ENCODE data around the gene KRT74.
"Not testable (repeated sequence)": the region's sequence is repeated elsewhere in the genome, so short reads cannot be mapped to it uniquely, and the experiment has no call there.

The KRT74 gene

DNA sequence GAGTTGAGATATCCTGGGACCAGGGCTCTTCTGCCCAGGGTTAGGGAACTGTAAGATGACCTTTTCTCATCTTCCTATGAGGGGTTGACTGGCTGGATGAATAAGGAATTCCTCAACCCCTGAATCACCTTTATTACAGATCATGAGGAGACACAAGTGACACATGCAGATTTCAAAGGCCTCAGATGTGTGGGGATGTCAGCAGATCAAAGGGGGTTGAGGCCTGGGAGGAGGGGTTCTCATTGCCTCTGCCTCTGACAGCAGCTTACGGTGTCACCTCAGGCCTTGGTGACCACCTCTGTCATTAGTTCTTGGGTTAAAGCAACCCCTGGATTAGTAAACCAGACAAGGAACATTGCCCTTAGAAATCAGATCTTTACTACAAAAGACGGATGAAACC, 29.7 kb upstream of the KRT74 start:
- no peak for DNase-seq (ENCODE audit: low read depth in 2 of 2, low spot score in 1 of 2)

DNA sequence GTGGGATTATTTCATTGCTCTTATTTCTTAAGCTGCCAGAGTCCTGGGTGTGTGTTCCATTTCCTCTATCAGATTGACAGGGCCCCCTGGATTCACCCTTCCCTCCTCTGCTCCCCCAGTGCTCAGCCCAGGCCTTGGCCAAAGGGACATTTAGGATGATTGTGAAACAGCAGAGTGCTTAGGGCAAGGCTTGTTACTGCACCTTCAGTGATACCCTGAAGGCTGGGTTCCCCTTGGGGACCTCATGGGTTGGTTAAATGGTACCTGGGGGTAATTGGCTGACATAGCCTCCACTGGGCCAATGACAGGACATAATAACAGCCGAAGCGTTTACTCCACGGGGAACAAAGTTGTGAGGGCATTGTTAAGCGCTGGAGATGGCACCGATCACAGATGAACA, 28.9 kb upstream of the KRT74 start:
- DNase-seq (ENCODE audit: low read depth in 2 of 2, low spot score in 1 of 2): no peak

DNA sequence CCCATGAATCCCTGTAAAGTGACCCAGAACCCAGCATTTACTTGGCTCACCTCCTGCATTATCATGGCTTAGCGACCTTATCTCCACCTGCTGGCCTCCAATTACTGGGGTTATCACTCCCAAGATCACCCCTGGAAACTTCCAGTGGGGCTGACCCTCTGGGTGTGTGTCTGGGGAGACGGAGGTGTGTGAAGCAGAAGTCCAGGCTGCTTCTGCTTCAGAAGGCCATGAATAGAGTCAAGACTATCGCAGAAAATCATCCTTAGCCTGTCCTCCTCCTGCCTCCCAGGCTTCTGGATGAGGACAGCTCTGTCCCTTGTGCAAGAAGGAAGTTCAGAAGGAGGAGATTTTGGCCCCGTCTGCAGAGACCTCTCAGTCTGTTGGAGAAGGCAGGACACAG, 28.0 kb upstream of the KRT74 start:
- no peak for DNase-seq (ENCODE audit: low read depth in 2 of 2, low spot score in 1 of 2)

DNA sequence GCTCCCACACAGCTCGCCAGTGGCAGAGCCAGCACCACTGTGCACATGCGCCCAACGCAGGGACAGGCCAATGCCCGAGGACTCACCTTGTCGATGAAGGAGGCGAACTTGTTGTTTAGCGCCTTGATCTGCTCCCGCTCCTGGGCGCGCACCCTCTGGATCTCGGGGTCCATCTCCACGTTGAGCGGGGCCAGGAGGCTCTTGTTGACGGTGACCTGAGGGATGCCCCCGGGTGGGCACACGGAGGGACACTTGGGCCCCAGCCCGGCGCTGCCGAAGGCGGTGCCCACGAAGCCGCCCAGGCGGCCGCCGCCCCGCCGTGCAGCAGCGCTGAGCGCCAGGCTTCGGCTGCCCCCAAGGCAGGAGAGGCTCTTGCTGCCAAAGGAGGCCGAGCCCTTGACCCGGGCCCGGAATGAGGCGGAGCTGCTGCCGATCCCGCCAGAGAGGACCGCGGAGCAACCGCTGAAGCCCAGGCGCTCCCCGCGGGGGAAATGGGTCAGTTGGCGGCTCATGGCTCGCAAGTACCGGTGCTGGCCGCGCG, 27.4 kb upstream of the KRT74 start, which contains the start of gene KRT72:
TSS of gene KRT72 (minus strand) at position 523 of the 541 bp plus-strand sequence. CDS start at position 512, 11 bp downstream.
- no peak for DNase-seq (ENCODE audit: low read depth in 2 of 2, low spot score in 1 of 2)

DNA sequence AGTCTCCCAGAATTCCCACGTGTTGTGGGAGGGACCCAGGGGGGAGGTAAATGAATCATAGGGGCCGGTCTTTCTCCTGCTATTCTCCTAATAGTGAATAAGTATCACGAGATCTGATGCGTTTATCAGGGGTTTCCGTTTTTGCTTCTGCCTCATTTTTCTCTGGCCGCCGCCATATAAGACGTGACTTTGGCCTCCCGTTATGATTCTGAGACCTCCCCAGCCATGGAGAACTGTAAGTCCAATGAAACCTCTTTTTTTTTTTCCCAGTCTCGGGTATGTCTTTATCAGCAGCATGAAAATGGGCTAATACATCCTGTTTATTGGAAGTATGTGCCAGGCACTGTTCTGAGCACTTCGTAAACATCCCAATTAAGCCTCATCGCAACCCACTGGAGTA, 26.8 kb upstream of the KRT74 start:
- DNase-seq (ENCODE audit: low read depth in 2 of 2, low spot score in 1 of 2): no peak

DNA sequence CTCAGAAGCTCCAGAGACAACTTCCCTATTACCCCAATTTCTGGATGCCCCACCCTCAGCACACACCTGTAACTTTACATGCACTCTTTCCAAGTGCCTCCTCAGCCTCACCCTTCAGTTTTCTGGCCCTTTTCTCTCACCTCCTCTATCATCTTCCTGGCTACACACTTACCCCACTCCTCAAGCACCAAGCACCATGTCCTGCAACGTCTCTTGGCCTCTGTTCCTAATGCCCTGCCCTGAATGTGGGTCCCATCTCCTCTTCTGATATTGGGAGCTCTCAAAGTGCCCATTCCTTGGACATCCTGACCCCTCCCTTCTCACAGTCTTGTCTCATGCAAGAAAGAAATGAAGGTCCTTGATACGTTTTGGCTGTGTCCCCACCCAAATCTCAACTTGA, 26.4 kb upstream of the KRT74 start:
- DNase-seq (ENCODE audit: low read depth in 2 of 2, low spot score in 1 of 2): no peak

DNA sequence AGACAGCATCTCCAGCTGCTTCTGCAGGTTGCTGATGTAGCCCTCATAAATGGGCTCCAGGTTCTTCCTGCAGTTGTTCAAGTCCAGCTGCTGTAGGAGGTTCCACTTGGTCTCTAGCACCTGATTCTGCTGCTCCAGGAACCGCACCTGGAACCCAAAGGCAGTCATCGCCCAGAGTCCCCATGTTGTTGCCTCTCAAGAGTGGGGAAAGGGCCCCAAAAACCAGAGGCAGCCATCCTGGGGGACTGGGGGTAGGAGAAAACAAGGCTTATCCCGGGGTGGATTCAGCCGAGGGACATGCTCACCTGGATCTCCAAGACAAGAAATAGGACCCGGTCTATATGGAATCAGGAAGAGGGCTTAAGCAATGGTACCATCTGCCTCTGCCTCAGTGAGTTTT, 25.3 kb upstream of the KRT74 start:
- no peak for DNase-seq (ENCODE audit: low read depth in 2 of 2, low spot score in 1 of 2)

DNA sequence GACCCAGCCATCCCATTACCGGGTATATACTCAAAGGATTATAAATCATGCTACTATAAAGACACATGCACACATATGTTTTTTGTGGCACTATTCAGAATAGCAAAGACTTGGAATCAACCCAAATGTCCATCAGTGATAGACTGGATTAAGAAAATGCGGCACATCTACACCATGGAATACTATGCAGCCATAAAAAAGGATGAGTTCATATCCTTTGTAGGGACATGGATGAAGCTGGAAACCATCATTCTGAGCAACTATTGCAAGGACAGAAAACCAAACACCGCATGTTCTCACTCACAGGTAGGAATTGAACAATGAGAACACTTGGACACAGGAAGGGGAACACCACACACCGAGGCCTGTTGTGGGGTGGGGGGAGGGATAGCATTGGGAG, 20.6 kb upstream of the KRT74 start:
- DNase-seq (ENCODE audit: low read depth in 2 of 2, low spot score in 1 of 2): not testable (repeated sequence)

DNA sequence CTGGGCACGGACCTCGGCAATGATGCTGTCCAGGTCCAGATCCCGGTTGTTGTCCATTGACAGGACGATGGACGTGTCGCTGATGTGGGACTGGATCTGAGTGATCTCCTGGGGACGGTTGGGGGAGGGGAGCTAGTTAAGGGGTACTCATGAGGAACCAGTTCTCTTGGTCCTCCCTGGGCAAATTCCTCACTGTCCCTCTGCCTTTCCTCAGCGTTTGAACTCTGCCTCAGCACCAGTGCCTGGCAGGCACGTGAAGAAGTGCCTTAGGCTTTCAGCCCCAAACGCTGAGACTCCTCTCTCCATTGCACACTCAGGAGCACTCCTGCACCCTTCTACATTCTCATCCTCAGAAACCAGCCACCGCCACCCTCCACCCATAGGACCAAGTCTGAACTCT, 17.9 kb upstream of the KRT74 start:
- no peak for DNase-seq (ENCODE audit: low read depth in 2 of 2, low spot score in 1 of 2)

DNA sequence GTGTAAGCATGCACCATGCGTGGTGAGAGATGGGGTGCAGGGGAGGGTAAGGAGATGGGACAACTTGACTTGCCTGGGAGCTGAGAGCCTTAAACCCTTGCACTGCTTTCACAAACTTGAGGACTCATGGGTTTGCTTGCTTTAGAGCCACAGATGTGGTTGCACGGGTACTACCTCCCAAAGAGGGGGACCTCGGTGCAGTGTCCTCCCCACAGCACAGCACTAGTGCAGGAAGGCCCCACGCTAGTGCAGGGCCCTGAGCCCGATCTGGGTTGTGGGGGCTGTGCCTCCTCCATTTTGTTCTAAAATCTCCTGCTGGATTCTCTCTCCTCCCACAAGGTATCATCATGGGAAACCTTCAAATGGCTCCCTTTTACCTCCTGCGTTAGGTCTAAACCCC, 16.4 kb upstream of the KRT74 start:
- DNase-seq (ENCODE audit: low read depth in 2 of 2, low spot score in 1 of 2): no peak

DNA sequence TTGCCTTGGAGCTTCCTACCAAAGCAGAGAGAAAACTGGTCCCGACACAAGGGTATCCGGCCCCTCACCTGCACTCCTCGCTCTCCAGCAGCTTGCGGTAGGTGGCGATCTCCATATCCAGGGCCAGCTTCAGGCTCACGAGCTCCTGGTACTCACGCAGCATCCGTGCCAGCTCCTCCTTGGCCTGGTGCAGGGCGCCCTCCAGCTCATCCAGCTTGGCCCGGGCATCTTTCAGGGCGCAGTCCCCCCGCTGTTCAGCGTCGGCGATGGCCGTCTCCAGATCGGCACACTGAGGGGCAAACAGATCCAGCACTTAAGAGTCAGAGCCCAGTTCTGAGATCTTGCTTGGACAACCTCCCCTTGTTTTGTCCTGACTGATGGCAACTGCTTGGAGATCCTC, 13.9 kb upstream of the KRT74 start:
- DNase-seq (ENCODE audit: low read depth in 2 of 2, low spot score in 1 of 2): no peak

DNA sequence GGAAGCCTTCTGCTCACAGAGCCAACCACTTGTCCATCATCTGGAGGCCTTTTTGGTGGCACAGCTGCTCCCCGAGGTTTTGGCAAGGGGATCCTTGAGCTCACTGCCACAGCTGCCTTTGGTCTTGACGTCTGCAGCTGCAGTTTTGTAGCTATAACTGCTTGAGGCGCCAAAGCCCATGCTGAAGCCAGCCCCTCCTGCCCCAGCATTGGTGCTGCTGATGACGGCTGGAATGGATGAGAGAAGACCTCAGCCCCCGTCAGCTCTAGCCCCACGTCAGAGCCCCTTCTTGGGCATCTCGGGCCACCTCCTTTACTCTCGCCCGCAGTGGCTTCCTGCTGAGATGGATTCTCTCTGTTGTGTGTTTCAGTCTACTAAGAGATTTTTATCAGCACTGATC, 12.3 kb upstream of the KRT74 start:
- peak; percentile 4 to 16 for DNase-seq (ENCODE audit: low read depth in 2 of 2, low spot score in 1 of 2)

DNA sequence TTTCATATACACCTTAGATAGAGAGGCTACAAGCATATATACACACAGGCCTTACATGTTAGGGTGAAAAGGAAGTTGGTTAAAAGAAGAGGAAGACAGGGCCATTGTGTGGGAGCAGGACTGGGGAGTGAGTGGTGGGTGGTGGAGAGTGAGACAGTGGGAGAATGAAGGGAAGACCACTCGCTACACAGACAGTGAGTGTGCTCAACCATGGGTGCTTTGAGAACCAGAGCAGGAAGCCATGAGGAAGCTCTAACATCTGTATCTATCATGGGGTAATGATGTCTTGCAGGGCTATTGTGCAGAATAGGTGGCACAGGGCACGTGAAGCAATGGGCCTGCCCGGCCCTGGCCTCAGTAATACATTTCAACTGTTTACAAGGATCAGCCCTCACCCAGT, 11.4 kb upstream of the KRT74 start:
- DNase-seq (ENCODE audit: low read depth in 2 of 2, low spot score in 1 of 2): no peak

DNA sequence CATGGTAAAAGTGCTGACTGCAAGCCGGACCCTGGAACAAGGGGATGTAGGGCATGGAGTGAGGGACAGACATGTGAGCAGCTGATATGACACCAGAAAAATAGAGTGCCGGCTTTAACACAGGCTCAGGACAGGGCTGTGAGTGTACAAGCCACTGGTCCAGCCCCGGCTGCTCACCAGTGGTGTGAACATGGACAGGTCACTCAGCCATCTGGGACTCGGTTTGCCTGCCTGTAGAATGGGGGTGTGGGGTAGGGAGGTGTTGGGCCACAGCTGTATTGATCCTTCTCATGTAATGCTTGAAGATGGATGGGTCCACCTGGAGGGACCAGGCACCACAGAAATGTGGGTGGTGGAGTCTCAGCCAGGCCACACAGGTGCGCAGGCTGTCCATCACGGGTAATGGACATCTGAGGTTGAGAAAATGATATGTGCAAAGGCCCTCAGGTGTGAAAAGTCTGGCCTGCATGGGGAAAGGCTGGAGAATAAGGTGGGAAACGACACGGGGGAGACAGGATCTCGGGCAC, 10.6 kb upstream of the KRT74 start:
- no peak for DNase-seq (ENCODE audit: low read depth in 2 of 2, low spot score in 1 of 2)

DNA sequence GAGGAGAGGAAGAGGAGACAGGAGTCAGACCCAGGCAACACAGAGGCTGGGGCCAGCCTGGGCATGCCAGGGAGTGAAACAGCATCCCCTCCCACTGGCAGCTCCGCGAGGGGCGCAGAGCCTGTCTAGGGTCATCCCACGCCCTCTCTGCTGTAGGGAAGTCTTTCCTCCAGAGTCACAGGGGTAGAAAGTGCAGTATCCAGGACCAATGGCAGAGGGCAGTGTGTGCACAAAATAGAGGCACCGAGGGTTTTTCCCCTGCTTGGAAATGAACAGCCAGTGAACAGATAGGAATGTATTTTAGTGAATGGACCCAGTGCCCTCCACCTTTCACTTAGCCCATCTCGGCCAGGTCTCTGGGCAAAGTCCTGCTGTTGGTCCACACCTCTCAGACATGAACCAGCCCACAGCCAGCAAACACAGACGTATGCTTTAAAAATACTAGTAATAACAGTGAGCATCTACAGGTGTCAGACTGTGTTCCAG, 9.4 kb upstream of the KRT74 start:
- DNase-seq (ENCODE audit: low read depth in 2 of 2, low spot score in 1 of 2): peak; percentile 23 to 52

DNA sequence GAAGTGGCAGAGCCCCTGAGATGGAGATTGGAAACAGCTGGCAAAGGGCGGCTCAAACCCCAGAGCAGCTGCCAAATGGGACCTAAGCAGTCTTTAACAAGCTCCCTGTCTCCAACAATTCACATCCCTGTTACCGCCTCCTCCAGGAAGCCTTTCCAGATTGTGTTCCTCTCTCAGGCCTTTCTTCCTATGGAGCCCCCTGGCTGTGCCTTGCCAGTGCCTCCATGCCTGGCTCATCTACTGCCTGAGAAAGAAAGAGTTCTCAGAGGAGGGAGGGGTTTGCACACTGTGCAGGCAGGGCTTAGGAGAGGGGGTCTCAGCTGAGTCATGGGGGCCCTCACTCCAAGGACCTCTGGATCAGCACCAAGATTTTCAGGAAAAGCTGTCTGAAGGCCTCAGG, 8.8 kb upstream of the KRT74 start:
- no peak for DNase-seq (ENCODE audit: low read depth in 2 of 2, low spot score in 1 of 2)

DNA sequence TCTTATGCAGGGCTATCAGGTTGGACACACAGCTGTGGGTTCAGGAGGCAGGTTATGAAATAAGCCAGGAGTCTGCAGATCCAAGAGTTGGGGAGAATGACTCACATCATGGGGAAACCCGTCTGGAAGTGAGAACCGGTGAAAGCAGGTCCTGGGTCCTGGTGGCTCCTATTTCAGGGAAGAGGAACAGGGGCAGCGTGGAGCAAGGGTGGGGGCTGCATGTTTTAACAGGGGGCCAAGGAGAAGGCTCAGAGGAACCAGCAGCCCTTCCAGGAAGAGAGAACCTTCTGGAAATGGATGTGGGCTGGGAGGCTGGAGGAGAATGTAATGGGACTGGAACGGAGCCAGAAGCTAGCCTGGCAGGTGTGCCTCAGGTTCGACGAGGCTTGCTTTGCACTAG, 7.8 kb upstream of the KRT74 start:
- DNase-seq (ENCODE audit: low read depth in 2 of 2, low spot score in 1 of 2): no peak

DNA sequence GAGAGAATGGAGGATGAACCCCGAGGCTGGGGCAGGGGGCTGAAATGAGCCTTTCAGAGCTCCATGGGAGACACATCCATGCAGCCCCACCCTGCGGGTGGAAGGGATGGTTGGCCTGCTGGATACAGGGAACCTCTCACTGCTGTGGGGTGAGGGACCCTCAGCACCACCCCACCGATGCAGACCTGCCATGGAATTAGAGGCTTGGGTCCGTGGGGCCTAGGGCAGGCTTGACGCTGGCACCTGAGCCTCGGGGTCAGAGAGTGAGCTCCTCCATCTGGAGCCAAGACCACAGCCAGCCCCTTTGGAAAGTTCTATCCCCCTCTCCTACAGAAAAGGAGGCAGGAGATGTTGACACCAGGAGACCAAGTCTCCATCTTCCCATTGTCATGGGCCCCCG, 7.4 kb upstream of the KRT74 start:
- DNase-seq (ENCODE audit: low read depth in 2 of 2, low spot score in 1 of 2): no peak

DNA sequence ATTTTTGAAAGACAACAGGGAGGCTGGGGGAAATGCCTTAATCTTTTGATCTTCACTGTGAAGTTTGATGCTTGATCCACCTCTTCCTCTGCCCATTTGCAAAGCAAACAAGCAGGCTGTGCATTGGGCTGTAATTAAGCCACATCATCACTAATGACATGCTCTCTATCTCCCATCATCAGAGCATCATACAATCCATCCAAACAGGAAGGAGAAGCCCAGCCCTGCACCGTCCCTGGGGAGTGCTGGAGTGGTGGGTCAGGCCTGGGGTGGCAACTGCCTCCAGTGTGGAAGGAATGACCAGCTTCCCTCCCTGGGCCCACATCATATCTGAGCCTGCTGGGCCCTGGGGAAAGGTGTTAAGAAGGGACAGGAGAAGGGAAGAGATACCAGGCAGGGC, 6.9 kb upstream of the KRT74 start:
- no peak for DNase-seq (ENCODE audit: low read depth in 2 of 2, low spot score in 1 of 2)

DNA sequence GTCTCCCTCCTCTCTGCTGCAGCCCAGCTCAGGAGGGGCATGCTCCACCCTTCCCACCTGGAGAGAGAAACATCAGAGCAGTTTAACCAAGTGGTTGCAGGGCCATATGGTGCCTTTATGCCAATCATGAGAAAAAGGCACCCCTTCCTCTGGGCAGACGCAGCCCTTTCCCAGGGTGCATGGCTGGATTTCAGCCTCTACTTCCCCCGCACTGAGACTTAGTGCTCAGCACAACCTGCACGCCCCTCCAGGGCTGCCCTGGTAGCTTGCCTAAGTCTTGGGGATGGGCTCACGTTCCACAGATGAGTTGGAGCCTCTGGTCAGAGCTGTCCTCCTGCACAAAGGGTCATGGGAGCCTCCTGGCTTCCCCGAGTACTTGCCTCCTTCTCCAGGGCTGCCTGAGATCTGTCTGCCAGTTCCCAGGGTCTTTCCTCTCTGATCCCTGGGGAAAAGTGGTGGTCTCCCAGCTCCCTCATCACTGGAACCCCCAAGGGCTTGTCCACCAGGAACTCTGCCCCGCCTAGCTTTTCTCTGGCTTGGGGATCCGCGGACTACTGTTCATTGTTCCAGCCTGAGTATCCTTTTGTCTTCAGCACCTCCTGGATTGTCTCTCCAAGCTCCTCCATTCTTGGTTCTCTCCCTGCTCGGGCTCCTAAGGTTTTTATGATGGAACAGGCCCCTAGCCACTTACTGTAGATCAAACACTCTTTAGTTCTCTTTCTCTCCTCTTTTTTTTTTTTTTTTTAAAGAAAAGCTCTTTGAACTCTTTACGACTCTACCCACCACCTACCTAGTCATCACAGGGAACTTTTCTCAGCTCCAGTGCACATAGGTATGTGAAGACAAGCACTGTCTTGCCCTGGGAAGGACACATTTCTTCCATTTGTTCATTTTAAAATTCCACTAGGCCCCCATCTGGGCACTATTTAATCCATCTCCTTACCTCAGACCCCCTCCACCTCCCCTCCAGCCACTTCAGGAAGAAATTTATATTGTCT, 6.1 kb upstream of the KRT74 start:
- DNase-seq (ENCODE audit: low read depth in 2 of 2, low spot score in 1 of 2): no peak

DNA sequence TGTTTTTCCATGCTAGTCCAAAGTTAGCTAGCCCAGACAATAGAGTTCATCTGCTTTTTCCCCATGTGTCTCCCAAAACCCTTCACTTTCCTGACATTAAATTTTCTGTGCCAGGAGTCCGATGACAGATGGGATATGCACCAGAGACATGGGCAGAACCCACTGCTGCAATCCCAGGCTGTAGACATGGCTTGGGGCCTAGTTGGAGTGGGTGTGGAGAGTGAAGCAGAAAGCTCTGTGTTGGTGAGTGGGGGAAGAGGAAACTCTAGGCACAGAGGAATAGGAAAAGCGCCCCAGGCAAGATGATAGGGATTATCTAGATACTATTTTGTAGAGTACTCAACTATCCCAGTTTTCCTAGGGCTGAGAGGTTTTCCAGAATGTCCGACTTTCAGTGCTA, 4.8 kb upstream of the KRT74 start:
- DNase-seq (ENCODE audit: low read depth in 2 of 2, low spot score in 1 of 2): no peak

DNA sequence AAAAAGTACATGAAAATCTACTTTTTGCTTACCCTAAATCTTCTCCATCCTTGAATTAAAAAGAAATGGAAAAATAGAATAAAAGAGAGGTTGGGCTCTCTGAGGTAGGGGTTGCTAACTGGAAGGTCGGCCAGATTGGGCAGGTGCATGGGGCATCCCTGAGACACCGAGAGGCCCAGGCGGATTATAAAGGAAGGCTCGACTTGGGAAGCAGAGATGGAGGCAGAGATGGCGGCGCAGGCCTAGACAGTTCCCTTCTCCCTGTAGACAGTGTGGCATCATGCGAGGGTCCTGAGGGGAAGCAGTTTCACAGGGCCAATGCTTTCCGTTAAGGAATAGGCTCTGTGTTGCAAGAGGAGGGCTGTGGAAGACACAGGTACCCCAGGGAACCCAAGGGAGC, 3.7 kb upstream of the KRT74 start:
- DNase-seq (ENCODE audit: low read depth in 2 of 2, low spot score in 1 of 2): no peak
